IPS DF 4.7 (cell line): ENCODE results near the gene ZC3H12C.

Experiments used
- DNase-seq: peaks from one replicate; pipeline ENCODE4 v3.0.0-alpha.2; 2013; ENCODE audit warnings: low spot score; ENCODE audit errors: extremely low read depth

The ZC3H12C gene

DNA sequence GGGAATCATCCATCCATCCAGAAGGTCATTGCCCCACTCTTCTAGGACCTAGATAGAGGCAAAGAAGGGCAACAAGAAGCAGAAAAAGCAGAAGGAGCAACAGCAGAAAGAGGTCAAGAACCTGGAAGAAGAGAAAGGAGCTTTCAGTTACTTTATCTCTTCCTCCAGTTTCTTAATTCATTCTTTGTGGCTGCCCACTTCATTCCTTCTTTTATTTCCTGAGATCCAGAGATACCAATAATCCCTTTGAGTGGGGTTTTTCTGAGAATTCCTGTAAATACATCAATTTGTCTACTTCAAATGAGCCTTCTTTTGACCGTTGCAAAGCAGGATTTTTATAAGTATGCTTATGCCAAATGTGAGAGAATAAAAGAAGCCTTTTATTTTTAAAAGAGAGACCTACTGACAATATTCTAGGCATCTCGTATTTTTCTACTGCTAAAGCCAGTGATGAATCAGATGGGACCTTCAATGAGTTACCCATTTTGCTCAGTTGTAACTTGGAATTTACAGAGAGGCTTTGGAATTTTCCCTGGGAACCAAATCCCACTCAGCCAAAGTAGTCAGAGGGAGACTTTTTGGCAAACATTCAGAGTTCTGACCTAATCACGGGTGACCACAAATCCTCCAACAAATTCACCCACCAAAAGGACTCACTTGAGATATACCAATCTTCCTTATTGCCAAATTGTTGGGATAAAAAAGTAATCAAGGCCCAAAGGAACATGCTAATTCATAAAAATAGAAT lies 54.9 kb downstream of the ZC3H12C start:
- DNase-seq = no peak

GRCh38 chr11:110148775-110149744 lies 55.9 kb downstream of the ZC3H12C start:
- DNase-seq = no peak

- DNase-seq = no peak
Observed at GRCh38 chr11:110152199-110152598, 59.0 kb downstream of the ZC3H12C start.

DNA sequence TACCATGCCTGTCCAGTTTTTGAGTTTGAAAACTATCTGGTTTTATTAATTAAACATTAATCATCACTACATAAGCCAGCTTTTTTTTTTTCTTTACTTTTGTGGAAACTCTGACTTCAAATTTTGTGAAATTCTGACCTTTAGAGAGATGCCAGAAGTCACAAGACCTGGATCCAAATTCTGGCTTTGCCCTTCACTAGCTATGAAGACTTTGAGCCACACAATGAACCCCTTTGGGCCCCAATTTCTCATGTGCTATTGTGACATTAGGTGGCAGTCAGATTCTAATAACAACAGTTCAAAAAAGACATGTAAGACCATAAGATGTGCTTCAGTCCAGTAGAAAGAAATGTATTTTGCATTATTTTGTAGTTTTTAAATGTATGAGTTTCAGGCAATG lies 60.3 kb downstream of the ZC3H12C start:
- no peak for DNase-seq

GRCh38 chr11:110156503-110156902 lies 63.3 kb downstream of the ZC3H12C start:
- DNase-seq = no peak

DNA sequence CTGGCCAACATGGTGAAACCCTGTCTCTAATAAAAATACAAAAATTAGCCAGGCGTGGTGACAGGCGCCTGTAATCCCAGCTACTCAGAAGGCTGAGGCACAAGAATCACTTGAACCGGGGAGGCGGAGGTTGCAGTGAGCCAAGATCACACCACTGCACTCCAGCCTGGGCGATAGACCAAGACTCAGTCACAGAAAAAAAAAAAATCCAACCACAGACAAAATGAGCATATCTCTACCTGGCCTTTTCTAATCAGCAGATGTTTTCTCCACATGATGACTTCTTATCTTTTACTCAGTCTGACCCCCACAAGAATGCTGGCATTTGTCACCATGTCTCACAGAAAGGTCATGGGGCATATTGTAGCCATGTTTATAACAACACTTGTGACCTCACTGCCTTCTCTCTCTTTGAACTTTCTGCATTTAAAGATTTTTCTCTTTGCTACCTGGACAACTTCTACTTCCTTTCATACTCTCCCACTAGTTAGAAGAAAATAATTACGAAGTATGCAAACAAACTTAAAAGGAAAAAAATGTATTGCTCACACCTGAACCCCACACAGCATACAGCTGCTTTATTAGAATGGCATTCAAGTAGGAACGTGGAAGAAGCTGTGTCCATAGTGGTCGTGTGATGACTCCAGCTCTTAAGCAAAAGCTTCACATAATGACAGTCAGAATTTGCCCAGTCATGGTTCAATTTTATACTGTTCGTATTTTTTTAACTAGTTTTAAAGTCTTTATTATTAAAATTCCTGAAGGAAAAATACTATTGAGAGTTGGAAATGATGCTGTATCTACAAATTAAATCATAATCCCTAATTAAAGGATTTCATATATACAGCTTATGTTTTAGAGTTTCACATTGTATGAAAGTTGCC lies 65.4 kb downstream of the ZC3H12C start:
- DNase-seq = no peak

DNA sequence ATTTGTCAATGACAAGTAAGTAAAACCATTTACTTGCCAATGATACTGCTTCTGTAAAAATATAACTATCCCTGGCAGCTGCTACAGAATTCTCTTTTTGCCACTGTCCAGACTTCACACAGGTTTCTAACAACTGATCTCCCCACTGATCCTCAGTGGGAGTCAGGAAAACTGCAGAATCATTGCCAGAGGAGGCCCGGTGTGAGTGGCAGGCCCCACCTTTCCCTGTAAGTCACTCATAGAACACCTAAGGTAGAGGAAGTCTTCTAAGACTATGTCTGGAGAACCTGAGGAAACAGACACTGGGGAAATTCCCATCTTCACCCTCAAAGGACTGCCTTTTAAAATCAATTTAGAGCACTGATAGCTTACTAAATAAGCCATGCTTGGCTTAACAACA lies 66.3 kb downstream of the ZC3H12C start:
- DNase-seq = no peak

DNA sequence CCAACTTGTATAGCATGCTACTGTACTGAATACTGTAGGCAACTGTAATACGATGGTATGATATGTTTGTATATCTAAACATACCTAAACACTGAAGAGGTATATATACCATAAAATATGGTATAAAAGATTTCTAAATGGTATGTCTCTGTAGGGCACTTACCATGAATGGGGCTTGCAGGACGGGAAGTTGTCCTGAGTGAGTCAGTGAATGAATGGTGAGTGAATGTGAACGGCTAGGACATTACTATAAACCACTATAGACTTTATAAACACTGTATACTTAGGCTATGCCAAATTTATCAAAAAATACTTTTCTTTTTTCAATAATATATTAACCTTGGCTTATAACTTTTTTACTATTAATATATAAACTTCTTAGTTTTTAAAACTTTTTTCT lies 66.8 kb downstream of the ZC3H12C start:
- no peak for DNase-seq

GRCh38 chr11:110160437-110160836 lies 67.2 kb downstream of the ZC3H12C start:
- no peak for DNase-seq

DNA sequence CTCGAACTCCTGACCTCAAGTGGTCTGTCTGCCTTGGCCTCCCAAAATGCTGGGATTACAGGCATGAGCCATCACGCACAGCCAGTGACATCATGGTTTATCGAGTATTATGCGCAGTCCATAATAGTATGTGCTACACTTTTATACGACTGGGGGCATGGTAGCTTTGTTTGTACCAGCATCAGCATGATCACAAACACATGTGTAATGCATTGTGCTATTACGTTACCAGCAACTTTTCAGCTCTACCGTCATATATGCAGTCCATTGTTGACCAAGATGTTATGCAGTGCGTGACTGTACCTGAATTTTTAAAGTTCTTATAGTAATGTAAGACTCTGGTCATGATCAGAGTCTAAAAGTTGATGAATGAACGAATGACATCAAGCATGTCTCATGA lies 67.9 kb downstream of the ZC3H12C start:
- no peak for DNase-seq

DNA sequence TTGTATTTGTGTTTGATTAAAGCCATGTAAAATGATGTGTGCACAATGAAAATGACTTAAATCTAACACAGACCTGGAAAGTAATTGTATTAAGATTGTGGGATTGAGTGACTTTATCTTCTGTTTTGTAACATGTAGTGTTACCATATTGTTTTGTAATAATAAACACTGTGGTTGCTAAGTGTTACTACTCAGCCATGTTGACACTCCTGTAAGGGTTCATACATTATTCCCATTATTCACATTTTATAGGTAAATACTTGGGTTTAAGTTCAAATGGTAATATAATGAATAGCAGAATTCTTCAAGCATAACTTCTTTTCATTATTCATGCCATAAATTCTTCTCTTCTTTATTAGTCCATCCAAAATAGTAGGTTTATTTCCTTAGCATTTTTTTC lies 69.0 kb downstream of the ZC3H12C start:
- no peak for DNase-seq

DNA sequence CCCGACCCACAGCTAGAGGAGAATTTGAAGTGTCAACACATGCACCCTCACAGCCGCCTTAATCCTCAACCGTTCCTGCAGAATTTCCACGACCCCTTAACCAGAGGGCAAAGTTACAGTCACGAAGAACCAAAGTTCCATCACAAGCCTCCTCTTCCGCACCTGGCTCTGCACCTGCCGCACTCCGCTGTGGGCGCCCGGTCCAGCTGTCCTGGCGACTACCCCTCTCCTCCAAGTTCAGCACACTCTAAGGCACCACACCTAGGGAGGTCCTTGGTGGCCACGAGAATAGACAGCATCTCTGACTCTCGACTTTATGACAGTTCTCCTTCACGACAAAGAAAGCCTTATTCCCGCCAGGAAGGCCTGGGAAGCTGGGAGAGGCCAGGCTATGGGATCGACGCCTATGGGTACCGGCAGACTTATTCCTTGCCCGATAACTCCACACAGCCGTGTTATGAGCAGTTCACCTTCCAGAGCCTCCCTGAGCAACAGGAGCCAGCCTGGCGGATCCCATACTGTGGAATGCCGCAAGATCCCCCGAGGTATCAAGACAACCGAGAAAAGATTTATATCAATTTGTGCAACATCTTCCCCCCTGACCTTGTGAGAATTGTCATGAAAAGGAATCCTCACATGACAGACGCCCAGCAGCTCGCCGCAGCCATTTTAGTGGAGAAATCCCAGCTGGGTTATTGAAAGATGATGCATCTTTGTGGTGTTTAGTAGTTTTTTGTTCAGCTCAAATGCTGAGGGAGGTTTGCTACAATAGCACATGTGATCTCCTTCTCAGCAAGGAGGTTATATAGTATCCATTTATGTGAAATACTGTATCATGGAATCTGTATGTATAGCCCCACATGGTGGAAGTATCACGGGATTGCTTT lies 72.1 kb downstream of the ZC3H12C start:
- DNase-seq = no peak

DNA sequence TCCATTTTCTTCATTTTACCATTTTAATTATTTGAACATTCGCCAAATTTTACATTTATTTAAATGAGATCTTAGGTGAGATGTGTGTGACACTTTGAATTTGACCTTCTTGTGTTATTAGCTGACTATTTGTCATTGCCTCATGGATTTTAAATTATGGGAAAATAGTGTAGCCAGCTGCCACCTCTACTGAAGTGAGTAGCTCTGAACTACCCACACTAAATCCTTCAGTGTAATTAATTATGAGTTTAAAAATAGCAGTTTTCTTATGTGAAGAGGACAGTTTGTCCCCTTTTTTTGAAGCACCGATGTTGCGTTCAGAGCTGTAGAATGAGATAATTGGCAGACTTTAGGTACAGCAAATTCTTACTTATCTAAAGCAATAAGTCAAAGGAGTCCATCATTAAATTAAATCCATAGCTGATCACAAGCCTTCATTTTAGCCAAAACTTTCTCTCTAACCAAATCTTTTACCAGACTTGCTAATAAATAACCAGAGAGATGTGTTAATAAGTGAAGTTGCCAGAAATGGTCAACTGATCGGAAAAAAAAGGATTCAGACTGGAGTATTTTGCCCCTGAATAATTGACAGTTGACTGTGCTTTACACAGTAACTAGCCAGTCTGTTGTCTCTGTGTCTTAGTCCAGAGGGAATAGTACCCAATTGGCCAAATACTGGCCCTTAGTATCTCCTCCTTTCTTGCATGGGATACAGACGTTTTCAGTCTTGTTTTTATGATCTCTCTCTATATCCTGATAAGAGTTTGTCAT lies 75.0 kb downstream of the ZC3H12C start:
- no peak for DNase-seq

GRCh38 chr11:110169738-110170137 lies 76.5 kb downstream of the ZC3H12C start:
- DNase-seq = no peak

- DNase-seq = no peak
Observed at GRCh38 chr11:110172468-110173065, 79.4 kb downstream of the ZC3H12C start.

- peak; percentile 85 for DNase-seq
Observed at GRCh38 chr11:110173811-110174644, 80.8 kb downstream of the ZC3H12C start.

GRCh38 chr11:110174645-110175310 lies 81.6 kb downstream of the ZC3H12C start:
- DNase-seq = no peak
